Thoracic aorta (tissue), 2 donors: ENCODE data around the gene MEX3D. TPM values are rescaled to one million over a fixed set of nuclear protein-coding genes. Genes with fewer than 3 reads are reported as not detected.

Source experiments
- ATAC-seq: fragments of 150-250 bp; one replicate; pipeline ENCODE4 v1.8.0; 2017; ENCODE audit warnings: low read depth; ENCODE audit not compliant: insufficient number of reproducible peaks, low FRiP score
- DNase-seq: peaks from one replicate; pipeline ENCODE4 v3.0.0-alpha.2; 2020; ENCODE audit warnings: low spot score
- H3K27ac ChIP-seq, 2 donors: fragments of 200-600 bp; sonication (generic); 1 replicate in 1 of 2; 2 replicates in 1 of 2; pipeline ENCODE4 v1.5.1; 2016; ENCODE audit warnings: mild to moderate bottlenecking in 2 of 2, moderate library complexity in 2 of 2
- H3K27me3 ChIP-seq: fragments of 200-600 bp; sonication (generic); replicated peaks from 2 replicates; pipeline ENCODE4 v1.6.0; 2016; ENCODE audit warnings: mild to moderate bottlenecking; ENCODE audit not compliant: insufficient read depth
- H3K36me3 ChIP-seq: fragments of 200-600 bp; sonication (generic); one replicate; pipeline ENCODE4 v1.5.1; 2016
- H3K4me1 ChIP-seq, 2 donors: fragments of 200-600 bp; sonication (generic); 1 replicate in 1 of 2; 2 replicates in 1 of 2; pipeline versions ENCODE4 v1.5.1 to v1.6.0; 2016; ENCODE audit warnings: low read depth in 2 of 2, mild to moderate bottlenecking in 1 of 2; ENCODE audit not compliant: control insufficient read depth in 1 of 2
- H3K4me3 ChIP-seq: fragments of 200-600 bp; sonication (generic); 2 replicates; pipeline ENCODE4 v1.5.1; 2016; ENCODE audit warnings: mild to moderate bottlenecking
- H3K9me3 ChIP-seq: fragments of 200-600 bp; sonication (generic); 2 replicates; pipeline ENCODE4 v1.5.1; 2016
- CTCF ChIP-seq: fragments of 200-600 bp; sonication (generic); IDR thresholded peaks from one replicate; pipeline ENCODE4 v1.5.1; 2019; ENCODE audit warnings: antibody characterized with exemption
- total RNA-seq, 2 donors: library from RNA; depleted of rRNA; stranded (reverse); fragments of >200 nt; gene quantifications; one replicate each; pipeline versions ENCODE4 v1.1.0 to v1.2.3, GENCODE V29; 2016

MEX3D gene
- total RNA-seq, 2 donors from 2014 or later, result 23.4 to 26.4 TPM

GRCh38 chr19:1613146-1613545 is 45.0 kb upstream of the MEX3D start:
- Histone ChIP-seq H3K9me3 (no peaks in the 10 kb centered on the region), H3K4me1 (no peaks in the 10 kb centered on the region), H3K27ac (no peak overlapping the region), H3K27me3 (no peaks in the 10 kb centered on the region), H3K4me3 (no peak overlapping the region), H3K36me3 (peaks cover 11% of the 10 kb centered on the region)
- ATAC-seq (no peak), DNase-seq (no peak)
- no peak for TF ChIP-seq CTCF

GRCh38 chr19:1612114-1613086 is 44.3 kb upstream of the MEX3D start:
- no peak for ATAC-seq
- Histone ChIP-seq H3K9me3 (no peaks in the 10 kb centered on the region), H3K27me3 (no peaks in the 10 kb centered on the region), H3K4me1 (no peaks in the 10 kb centered on the region), H3K36me3 (peaks cover 11% of the 10 kb centered on the region), H3K27ac (no peak overlapping the region), H3K4me3 (no peak overlapping the region)
- TF ChIP-seq CTCF, result no peak
- no peak for DNase-seq

- Histone ChIP-seq H3K9me3 (no peaks in the 10 kb centered on the region), H3K4me1 (peaks cover 4 to 5% of the 10 kb centered on the region in 2 donors), H3K36me3 (peaks cover 11% of the 10 kb centered on the region), H3K4me3 (no peak overlapping the region), H3K27ac (no peak overlapping the region), H3K27me3 (no peaks in the 10 kb centered on the region)
- ATAC-seq, result no peak
- TF ChIP-seq CTCF, result no peak
- DNase-seq, result no peak
Measured at GRCh38 chr19:1611353-1611752, 43.2 kb upstream of the MEX3D start.

- DNase-seq (no peak), ATAC-seq (no peak)
- Histone ChIP-seq H3K36me3 (peaks cover 11% of the 10 kb centered on the region), H3K9me3 (no peaks in the 10 kb centered on the region), H3K4me3 (no peak overlapping the region), H3K27ac (no peak overlapping the region), H3K27me3 (no peaks in the 10 kb centered on the region), H3K4me1 (peaks cover 7 to 9% of the 10 kb centered on the region in 2 donors)
- TF ChIP-seq CTCF, result no peak
Measured at GRCh38 chr19:1610579-1610978, 42.5 kb upstream of the MEX3D start.

- Histone ChIP-seq H3K9me3 (no peaks in the 10 kb centered on the region), H3K36me3 (peaks cover 7% of the 10 kb centered on the region), H3K27ac (no peak overlapping the region), H3K4me3 (no peak overlapping the region), H3K4me1 (peaks cover 7 to 9% of the 10 kb centered on the region in 2 donors), H3K27me3 (no peaks in the 10 kb centered on the region)
- DNase-seq (no peak), ATAC-seq (no peak)
- no peak for TF ChIP-seq CTCF
Measured at GRCh38 chr19:1609680-1610474, 41.8 kb upstream of the MEX3D start.
